GM23248 (cell line): Measurements from ENCODE around the gene CADM1. TPM values are rescaled to one million over a fixed set of nuclear protein-coding genes. Genes with fewer than 3 reads are reported as not detected.

ENCODE experiments used
- DNase-seq: peaks from one replicate; pipeline ENCODE4 v3.0.0-alpha.2; 2015
- H2AFZ ChIP-seq: fragments of 200-600 bp; sonication (generic); 2 replicates; pipeline ENCODE4 v1.6.1; 2016; ENCODE audit warnings: antibody characterized with exemption
- H3F3A ChIP-seq: fragments of 200-600 bp; sonication (generic); 2 replicates; pipeline ENCODE4 v1.6.1; 2016; ENCODE audit warnings: mild to moderate bottlenecking, antibody characterized with exemption, mixed run types; ENCODE audit not compliant: insufficient read depth
- H3K27ac ChIP-seq: fragments of 200-600 bp; sonication (generic); 2 replicates; pipeline ENCODE4 v1.5.1; 2016; ENCODE audit warnings: mild to moderate bottlenecking
- H3K27me3 ChIP-seq: fragments of 200-600 bp; sonication (generic); replicated peaks from 2 replicates; pipeline ENCODE4 v1.6.1; 2016; ENCODE audit warnings: mild to moderate bottlenecking; ENCODE audit not compliant: insufficient read depth
- H3K36me3 ChIP-seq: fragments of 200-600 bp; sonication (generic); 2 replicates; pipeline ENCODE4 v1.6.1; 2016; ENCODE audit warnings: low read depth, mild to moderate bottlenecking
- H3K4me1 ChIP-seq: fragments of 200-600 bp; sonication (generic); 2 replicates; pipeline ENCODE4 v1.6.1; 2016; ENCODE audit warnings: mild to moderate bottlenecking; ENCODE audit not compliant: insufficient read depth
- H3K4me2 ChIP-seq: fragments of 200-600 bp; sonication (generic); one replicate; pipeline ENCODE4 v1.6.1; 2016; ENCODE audit warnings: mild to moderate bottlenecking; ENCODE audit not compliant: unreplicated experiment
- H3K4me3 ChIP-seq: fragments of 200-600 bp; sonication (generic); 2 replicates; pipeline ENCODE4 v1.5.1; 2016; ENCODE audit warnings: mild to moderate bottlenecking
- H3K79me2 ChIP-seq: fragments of 200-600 bp; sonication (generic); 2 replicates; pipeline ENCODE4 v1.6.1; 2016; ENCODE audit warnings: mild to moderate bottlenecking; ENCODE audit not compliant: insufficient read depth
- H3K9ac ChIP-seq: fragments of 200-600 bp; sonication (generic); 2 replicates; pipeline ENCODE4 v1.6.1; 2016; ENCODE audit warnings: mild to moderate bottlenecking
- H3K9me2 ChIP-seq: fragments of 200-600 bp; sonication (generic); 2 replicates; pipeline ENCODE4 v1.6.1; 2016; ENCODE audit warnings: mixed run types, mild to moderate bottlenecking, moderate library complexity; ENCODE audit not compliant: insufficient read depth
- H3K9me3 ChIP-seq: fragments of 200-600 bp; sonication (generic); one replicate; pipeline ENCODE4 v1.6.1; 2017; ENCODE audit warnings: low read depth
- H4K20me1 ChIP-seq: fragments of 200-600 bp; sonication (generic); 2 replicates; pipeline ENCODE4 v1.6.0; 2016; ENCODE audit not compliant: insufficient read depth
- EZH2 ChIP-seq: fragments of 200-600 bp; sonication (generic); IDR thresholded peaks from 2 replicates; pipeline ENCODE4 v1.6.1; 2018; ENCODE audit warnings: antibody characterized with exemption, mild to moderate bottlenecking; ENCODE audit not compliant: insufficient read depth, poor library complexity, severe bottlenecking
- EZH2phosphoT487 ChIP-seq: fragments of 200-600 bp; sonication (generic); IDR thresholded peaks from 2 replicates; pipeline ENCODE4 v1.6.1; 2018; ENCODE audit warnings: antibody characterized with exemption, moderate library complexity, mild to moderate bottlenecking, low read depth; ENCODE audit not compliant: insufficient read depth
- WGBS, 2 experiments: methylation state at CpG; one replicate each; pipeline ENCODE4 v1.1.6; 2015 to 2017; ENCODE audit warnings: low lambda C conversion rate in 2 of 2, low coverage in 1 of 2; ENCODE audit errors: missing lambda C conversion rate in 2 of 2; 5-methylcytosine and 5-hydroxymethylcytosine counted together
- in situ Hi-C: fragments of 300-500 bp; cut with MboI; formaldehyde crosslinking; loops from 2 replicates; pipeline ENCODE4 v1.15.0; 2020
- polyA plus RNA-seq: library from polyadenylated mRNA; unstranded; fragments of >200 nt; fragmentation: Nextera tagmentation; extraction: Ambion mirVana; gene quantifications from 2 replicates; pipeline ENCODE4 v1.2.1, GENCODE V29; 2016
- total RNA-seq: library from RNA; depleted of rRNA; stranded (reverse); fragments of >200 nt; shearing (Covaris generic); gene quantifications from 2 replicates; pipeline ENCODE4 v1.2.3, GENCODE V29; 2014

Gene CADM1
- total and polyA plus RNA-seq, 2 experiments from 2014 or later, result 0.83 to 1.4 TPM

GRCh38 chr11:115202900-115203552, 301.2 kb downstream of the CADM1 start:
- Histone ChIP-seq H3K9me3 (no peaks in the 10 kb centered on the region), H3K27me3 (no peaks in the 10 kb centered on the region), H3K36me3 (no peaks in the 10 kb centered on the region), H3K4me2 (no peak overlapping the region), H4K20me1 (no peaks in the 10 kb centered on the region), H3K9ac (no peak overlapping the region), H3F3A (peaks cover 20% of the 10 kb centered on the region), H3K9me2 (no peaks in the 10 kb centered on the region), H3K27ac (no peak overlapping the region), H2AFZ (no peak overlapping the region), H3K4me1 (peaks cover 31% of the 10 kb centered on the region), H3K4me3 (no peak overlapping the region), H3K79me2 (no peaks in the 10 kb centered on the region)
- no peak for TF ChIP-seq EZH2phosphoT487
- no peak for TF ChIP-seq EZH2
- in situ Hi-C loops, result no loop called here
- 64 to 75% methylated on average over 2 of the region's 2 CpGs for WGBS, 2 experiments
- no peak for DNase-seq

DNA sequence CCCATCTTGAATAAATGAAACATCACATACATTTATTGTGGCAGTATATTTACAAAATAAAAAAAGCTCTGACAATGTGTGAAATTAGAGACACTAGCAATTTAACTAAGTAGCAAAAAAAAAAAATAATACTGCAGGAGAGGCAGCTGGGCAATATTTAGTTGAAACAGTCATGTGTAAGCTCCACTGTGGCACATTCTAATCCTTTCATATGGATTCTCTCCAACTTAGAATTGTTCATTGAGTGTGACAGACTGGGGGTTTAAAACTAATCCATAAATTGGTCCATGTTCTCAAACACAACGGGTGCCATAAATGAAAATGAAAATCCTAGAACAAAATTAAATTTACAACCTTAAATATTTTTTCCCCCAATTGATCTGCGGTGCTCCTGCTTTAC, 302.1 kb downstream of the CADM1 start:
- H4K20me1 ChIP-seq, result no peaks in the 10 kb centered on the region
- TF ChIP-seq EZH2phosphoT487, result no peak
- no peak for TF ChIP-seq EZH2
- H3K9ac ChIP-seq, result no peak overlapping the region
- H3K4me2 ChIP-seq, result no peak overlapping the region
- H3F3A ChIP-seq, result peaks cover 20% of the 10 kb centered on the region
- no peaks in the 10 kb centered on the region for H3K27me3 ChIP-seq
- H3K4me1 ChIP-seq, result peaks cover 31% of the 10 kb centered on the region
- 68 to 80% methylated on average over 2 of the region's 2 CpGs for WGBS, 2 experiments
- H2AFZ ChIP-seq, result no peak overlapping the region
- no peaks in the 10 kb centered on the region for H3K79me2 ChIP-seq
- H3K9me3 ChIP-seq, result no peaks in the 10 kb centered on the region
- no peaks in the 10 kb centered on the region for H3K36me3 ChIP-seq
- H3K9me2 ChIP-seq, result no peaks in the 10 kb centered on the region
- in situ Hi-C loops, result no loop called here
- no peak for DNase-seq
- no peak overlapping the region for H3K4me3 ChIP-seq
- H3K27ac ChIP-seq, result peak overlapping the region; percentile 43; the same call in 1 of the 2 replicates

DNA sequence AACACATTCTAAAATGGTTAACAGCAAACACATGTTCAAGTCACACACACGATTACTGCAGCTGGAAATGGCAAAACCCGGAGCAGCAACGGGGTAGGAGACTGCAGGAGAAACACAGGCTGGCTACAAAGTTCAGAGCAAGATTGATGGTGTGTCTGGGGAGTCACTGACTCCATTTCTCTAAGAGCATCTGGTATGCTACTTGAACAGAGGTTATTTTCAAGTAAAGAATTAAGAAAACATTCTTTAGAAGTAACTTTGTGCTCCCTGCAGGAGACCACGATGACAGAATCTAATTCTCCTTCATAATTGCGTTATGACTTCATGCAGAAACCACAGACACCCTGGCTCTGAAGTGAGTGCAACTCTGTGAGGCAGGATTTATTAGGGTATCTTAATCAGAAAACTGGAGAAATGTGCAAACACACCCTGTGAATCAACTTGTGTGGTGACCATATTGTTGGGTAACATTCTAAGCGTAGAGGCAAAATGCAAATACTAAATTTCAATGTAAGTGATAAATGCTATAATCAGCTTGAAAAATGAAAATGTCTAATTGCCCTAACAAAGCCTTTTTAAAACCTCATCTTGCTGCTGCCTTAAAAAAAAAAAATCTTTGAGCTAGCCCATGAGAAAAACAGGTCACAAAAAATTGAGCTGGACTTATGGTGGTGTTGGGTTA, 303.0 kb downstream of the CADM1 start:
- H3F3A ChIP-seq, result peaks cover 20% of the 10 kb centered on the region
- H3K4me2 ChIP-seq, result peak overlapping the region; percentile 1
- no peaks in the 10 kb centered on the region for H4K20me1 ChIP-seq
- peak; percentile 87 for DNase-seq
- no peaks in the 10 kb centered on the region for H3K79me2 ChIP-seq
- H3K4me3 ChIP-seq, result peak overlapping the region; percentile 4
- no peaks in the 10 kb centered on the region for H3K9me3 ChIP-seq
- H3K9ac ChIP-seq, result no peak overlapping the region; the same call in 1 of the 2 replicates
- H2AFZ ChIP-seq, result no peak overlapping the region
- peaks cover 31% of the 10 kb centered on the region for H3K4me1 ChIP-seq
- no peaks in the 10 kb centered on the region; the same call in 1 of the 2 replicates for H3K9me2 ChIP-seq
- no peak for TF ChIP-seq EZH2
- peak; percentile 90 for TF ChIP-seq EZH2phosphoT487
- no peaks in the 10 kb centered on the region for H3K36me3 ChIP-seq
- no peaks in the 10 kb centered on the region for H3K27me3 ChIP-seq
- in situ Hi-C loops, result no loop called here
- peak overlapping the region; percentile 59 for H3K27ac ChIP-seq
- 2% methylated on average over 6 of the region's 6 CpGs for WGBS, 2 experiments

- peak; percentile 43 for DNase-seq
- no peaks in the 10 kb centered on the region; the same call in 1 of the 2 replicates for H3K9me2 ChIP-seq
- H3K4me1 ChIP-seq, result peaks cover 31% of the 10 kb centered on the region
- peak overlapping the region; percentile 2; the same call in 1 of the 2 replicates for H3K4me3 ChIP-seq
- no peaks in the 10 kb centered on the region for H3K27me3 ChIP-seq
- H3K79me2 ChIP-seq, result no peaks in the 10 kb centered on the region
- peaks cover 20% of the 10 kb centered on the region for H3F3A ChIP-seq
- H3K36me3 ChIP-seq, result no peaks in the 10 kb centered on the region
- in situ Hi-C loops, result no loop called here
- 0 out of 2 replicates have a peak overlapping the region, but pooled peaks have one; percentile 3 for H2AFZ ChIP-seq
- H3K4me2 ChIP-seq, result peak overlapping the region; percentile 55
- TF ChIP-seq EZH2phosphoT487 (no peak), EZH2 (no peak)
- 44 to 49% methylated on average over 3 of the region's 3 CpGs for WGBS, 2 experiments
- H3K9me3 ChIP-seq, result no peaks in the 10 kb centered on the region
- H3K9ac ChIP-seq, result no peak overlapping the region
- H3K27ac ChIP-seq, result peak overlapping the region; percentile 31
- no peaks in the 10 kb centered on the region for H4K20me1 ChIP-seq
Observed at GRCh38 chr11:115199481-115200069, 304.6 kb downstream of the CADM1 start.
